Caco-2 (cell line): ENCODE data around the gene PEX13. TPM values are rescaled to one million over a fixed set of nuclear protein-coding genes. Genes with fewer than 3 reads are reported as not detected.
A peak's percentile ranks its signal among the peaks of the same experiment; 100 is the strongest.

ENCODE experiments used
- BruUV-seq: library from RNA; stranded (reverse); fragments of 400-500 nt; replicated peaks from 2 replicates; lab custom pipeline; 2021; lab: Mats Ljungman, UMichigan
- CTCF ChIA-PET: fragments of 300-600 bp; sonication (Branson Sonifier 250); formaldehyde crosslinking; loops from one replicate; lab custom pipeline; 2022; ENCODE audit warnings: antibody characterized with exemption; lab: Charles Lee
- POLR2A ChIA-PET: fragments of 300-600 bp; sonication (Branson Sonifier 250); formaldehyde crosslinking; loops from one replicate; lab custom pipeline; 2022; ENCODE audit warnings: antibody characterized with exemption; lab: Charles Lee
- DNase-seq, 2 experiments: peaks; one replicate each; pipeline versions ENCODE4 v3.0.0 to v3.0.0-alpha.2; 2020 to 2022
- H3K27me3 ChIP-seq: replicated peaks from 2 replicates; pipeline ENCODE4 v1.6.0; 2011; ENCODE audit warnings: low read length; ENCODE audit not compliant: control insufficient read depth, insufficient read depth
- H3K36me3 ChIP-seq: 2 replicates; pipeline ENCODE4 v1.5.1; 2011; ENCODE audit warnings: low read length; ENCODE audit not compliant: control insufficient read depth, insufficient read depth
- H3K4me1 ChIP-seq: fragments of 250-450 bp; sonication (Bioruptor Pico); 2 replicates; pipeline ENCODE4 v1.5.1; 2020; ENCODE audit warnings: mild to moderate bottlenecking
- H3K4me3 ChIP-seq: 2 replicates; pipeline ENCODE4 v1.5.1; 2011; ENCODE audit warnings: low read depth, mild to moderate bottlenecking, control low read depth, low read length
- H3K9me3 ChIP-seq: fragments of 250-450 bp; sonication (Bioruptor Pico); 2 replicates; pipeline ENCODE4 v1.5.1; 2020; ENCODE audit warnings: mild to moderate bottlenecking, moderate library complexity
- H3K27ac Mint-ChIP-seq: one replicate; pipeline ENCODE4 v1.8.0; 2022; ENCODE audit warnings: mixed read lengths; ENCODE audit not compliant: unreplicated experiment
- H3K27me3 Mint-ChIP-seq: one replicate; pipeline ENCODE4 v1.8.0; 2022; ENCODE audit warnings: mixed read lengths; ENCODE audit not compliant: insufficient read depth, unreplicated experiment
- H3K36me3 Mint-ChIP-seq: one replicate; pipeline ENCODE4 v1.8.0; 2022; ENCODE audit warnings: mild to moderate bottlenecking, mixed read lengths; ENCODE audit not compliant: insufficient read depth, unreplicated experiment
- H3K4me1 Mint-ChIP-seq: one replicate; pipeline ENCODE4 v1.8.0; 2022; ENCODE audit warnings: low read depth, mixed read lengths; ENCODE audit not compliant: unreplicated experiment
- H3K4me3 Mint-ChIP-seq: one replicate; pipeline ENCODE4 v1.8.0; 2022; ENCODE audit warnings: mild to moderate bottlenecking, moderate library complexity, mixed read lengths; ENCODE audit not compliant: unreplicated experiment
- H3K9me3 Mint-ChIP-seq: one replicate; pipeline ENCODE4 v1.8.0; 2022; ENCODE audit warnings: mixed read lengths; ENCODE audit not compliant: unreplicated experiment
- CTCF ChIP-seq, 2 experiments: fragments of 200-600 bp in 1 of 2; IDR thresholded peaks; 1 replicate in 1 of 2; 2 replicates in 1 of 2; pipeline versions ENCODE4 v1.5.1 to v1.8.0; 2011 to 2022; ENCODE audit warnings: antibody characterized with exemption in 1 of 2, control low read depth in 1 of 2, inconsistent platforms in 1 of 2, low read depth in 1 of 2, low read length in 1 of 2, mild to moderate bottlenecking in 1 of 2, moderate library complexity in 1 of 2; ENCODE audit not compliant: insufficient read depth in 1 of 2, severe bottlenecking in 1 of 2, unreplicated experiment in 1 of 2
- intact Hi-C: fragments of 100-400 bp; cut with micrococcal nuclease; formaldehyde crosslinking; loops from one replicate; pipeline ENCODE4 v1.10.0; 2022; ENCODE audit not compliant: unreplicated experiment
- total RNA-seq: library from RNA; stranded (reverse); gene quantifications from 2 replicates; pipeline ENCODE4 v1.2.3, GENCODE V29; 2022

PEX13 gene
- total RNA-seq, 1 experiment from 2014 or later: 37.4 TPM

GRCh38 chr2:61017003-61017555, 441 bp upstream of the PEX13 start:
- Mint-ChIP-seq H3K9me3 (peaks cover 3% of the 10 kb centered on the region), H3K36me3 (peaks cover 33% of the 10 kb centered on the region), H3K27me3 (no peaks in the 10 kb centered on the region), H3K4me3 (peak overlapping the region; percentile 88), H3K27ac (peak overlapping the region; percentile 97), H3K4me1 (no peaks in the 10 kb centered on the region)
- Histone ChIP-seq H3K36me3 (peaks cover 2% of the 10 kb centered on the region), H3K27me3 (no peaks in the 10 kb centered on the region), H3K4me1 (peaks cover 8% of the 10 kb centered on the region), H3K4me3 (peak overlapping the region; percentile 67), H3K9me3 (no peaks in the 10 kb centered on the region)
- no peak for TF ChIP-seq CTCF (IDR thresholded peaks at IDR 0.05; ENCODE audit: insufficient read depth in 1 of 2, low read depth in 1 of 2, low read length in 1 of 2, severe bottlenecking in 1 of 2, unreplicated experiment in 1 of 2)
- DNase-seq: peak; percentile 87 to 94
- POLR2A ChIA-PET: interaction anchor here (0.5 to 1.0 kb wide), 2 partner anchors 160 to 597 kb away, joined by 4 read pairs; no protein-coding TSS in a partner anchor
- intact Hi-C loops: loop anchor here (1.0 to 5.0 kb wide), 4 partner anchors 29 to 160 kb away; partner anchors contain the start of genes REL and SANBR
- BruUV-seq: no TSS peak
- CTCF ChIA-PET: no interaction called here

GRCh38 chr2:61018318-61018755, 817 bp downstream of the PEX13 start:
- Mint-ChIP-seq H3K4me1 (no peaks in the 10 kb centered on the region), H3K36me3 (peaks cover 46% of the 10 kb centered on the region), H3K27me3 (no peaks in the 10 kb centered on the region), H3K9me3 (peaks cover 9% of the 10 kb centered on the region), H3K27ac (peak overlapping the region; percentile 97), H3K4me3 (peak overlapping the region; percentile 88)
- BruUV-seq: TSS peak; percentile 59
- no peaks in the 10 kb centered on the region for H3K9me3 ChIP-seq
- H3K36me3 ChIP-seq: peaks cover 2% of the 10 kb centered on the region
- ChIA-PET POLR2A (no interaction called here), CTCF (no interaction called here)
- TF ChIP-seq CTCF (IDR thresholded peaks at IDR 0.05; ENCODE audit: insufficient read depth in 1 of 2, low read depth in 1 of 2, low read length in 1 of 2, severe bottlenecking in 1 of 2, unreplicated experiment in 1 of 2): no peak
- peak overlapping the region; percentile 67 for H3K4me3 ChIP-seq
- intact Hi-C loops: loop anchor here (5.0 kb wide), 2 partner anchors 49 to 159 kb away; partner anchors contain the start of gene SANBR
- H3K27me3 ChIP-seq: no peaks in the 10 kb centered on the region
- H3K4me1 ChIP-seq: peaks cover 8% of the 10 kb centered on the region
- DNase-seq: no peak

GRCh38 chr2:61018798-61019197, 1.3 kb downstream of the PEX13 start:
- DNase-seq: no peak
- POLR2A ChIA-PET: no interaction called here
- H3K27ac Mint-ChIP-seq: peak overlapping the region; percentile 97
- peaks cover 2% of the 10 kb centered on the region for H3K36me3 ChIP-seq
- no peaks in the 10 kb centered on the region for H3K27me3 Mint-ChIP-seq
- H3K27me3 ChIP-seq: no peaks in the 10 kb centered on the region
- peak overlapping the region; percentile 67 for H3K4me3 ChIP-seq
- peaks cover 8% of the 10 kb centered on the region for H3K4me1 ChIP-seq
- intact Hi-C loops: loop anchor here (5.0 kb wide), 2 partner anchors 49 to 159 kb away; partner anchors contain the start of gene SANBR
- peaks cover 50% of the 10 kb centered on the region for H3K36me3 Mint-ChIP-seq
- no TSS peak for BruUV-seq
- H3K4me1 Mint-ChIP-seq: no peaks in the 10 kb centered on the region
- CTCF ChIA-PET: no interaction called here
- peak overlapping the region; percentile 88 for H3K4me3 Mint-ChIP-seq
- no peak for TF ChIP-seq CTCF (IDR thresholded peaks at IDR 0.05; ENCODE audit: insufficient read depth in 1 of 2, low read depth in 1 of 2, low read length in 1 of 2, severe bottlenecking in 1 of 2, unreplicated experiment in 1 of 2)
- H3K9me3 ChIP-seq: no peaks in the 10 kb centered on the region
- peaks cover 9% of the 10 kb centered on the region for H3K9me3 Mint-ChIP-seq
